Mononuclear cell (primary cell): ENCODE results near the gene PTPRCAP. TPM values are rescaled to one million over a fixed set of nuclear protein-coding genes. Genes with fewer than 3 reads are reported as not detected.
"Not testable (repeated sequence)": the region's sequence is repeated elsewhere in the genome, so short reads cannot be mapped to it uniquely, and the experiment has no call there.

ENCODE experiments used
- H3K27me3 ChIP-seq: 2 replicates; pipeline ENCODE4 v1.6.0; 2011; ENCODE audit warnings: low read length, control low read depth; ENCODE audit not compliant: insufficient read depth
- H3K4me1 ChIP-seq: 2 replicates; pipeline ENCODE4 v1.5.1; 2011; ENCODE audit warnings: mild to moderate bottlenecking, low read length, control low read depth; ENCODE audit not compliant: insufficient read depth
- H3K4me3 ChIP-seq: 2 replicates; pipeline ENCODE4 v1.5.1; 2011; ENCODE audit warnings: mild to moderate bottlenecking, low read length, moderate library complexity
- H3K9me3 ChIP-seq: 2 replicates; pipeline ENCODE4 v1.5.1; 2011; ENCODE audit warnings: low read depth, mild to moderate bottlenecking, control low read depth, low read length
- total RNA-seq: library from RNA; depleted of rRNA; stranded (reverse); fragments of >200 nt; gene quantifications from one replicate; pipeline ENCODE4 v1.2.3, GENCODE V29; 2012

PTPRCAP gene, protein sequence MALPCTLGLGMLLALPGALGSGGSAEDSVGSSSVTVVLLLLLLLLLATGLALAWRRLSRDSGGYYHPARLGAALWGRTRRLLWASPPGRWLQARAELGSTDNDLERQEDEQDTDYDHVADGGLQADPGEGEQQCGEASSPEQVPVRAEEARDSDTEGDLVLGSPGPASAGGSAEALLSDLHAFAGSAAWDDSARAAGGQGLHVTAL
- total RNA-seq: 137 TPM

DNA sequence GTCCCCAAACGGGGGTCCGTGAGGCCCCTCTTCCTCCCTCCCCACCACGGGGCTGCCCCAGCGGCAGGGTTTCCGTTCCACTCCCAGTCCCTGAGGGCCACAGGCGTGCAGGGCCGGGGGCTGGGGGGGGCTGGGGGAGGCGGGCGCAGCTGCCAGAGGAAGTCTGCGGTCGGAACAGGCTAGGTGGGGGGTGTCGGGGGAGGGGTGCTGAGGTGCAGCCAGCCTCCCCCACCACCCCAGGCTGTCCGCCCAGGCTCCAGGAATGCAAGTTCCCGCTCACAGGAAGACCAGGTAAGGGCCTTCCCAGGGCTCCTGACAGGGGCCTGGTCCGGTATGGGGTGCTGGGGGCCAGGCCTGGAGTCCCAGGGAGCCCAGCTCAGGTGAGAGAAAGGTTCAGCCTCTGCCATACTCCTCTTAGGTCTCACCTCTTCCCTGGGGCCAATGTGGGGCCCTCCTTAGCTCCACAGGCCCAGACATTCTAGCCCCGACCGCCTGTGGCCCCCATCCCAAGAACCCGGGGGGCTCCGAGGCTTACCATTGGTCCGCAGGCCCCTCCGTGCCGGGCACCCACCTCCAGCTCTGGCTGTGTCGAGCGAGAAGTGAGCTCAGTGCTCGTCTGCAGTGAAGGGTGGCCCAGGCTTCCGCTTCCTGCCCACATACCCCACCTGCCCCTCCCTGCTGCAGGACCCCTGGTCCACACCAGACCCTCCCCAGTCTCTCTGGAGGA is at the start of gene PTPRCAP:
Gene PTPRCAP, minus strand, starts transcription at position 601 of the 727 bp plus-strand sequence. Its CDS starts 63 bp downstream, at position 538.
- Histone ChIP-seq H3K4me1 (peaks cover 80% of the 10 kb centered on the region), H3K27me3 (no peaks in the 10 kb centered on the region), H3K4me3 (peak within 1 kb of the TSS; percentile 74), H3K9me3 (no peaks in the 10 kb centered on the region)

DNA sequence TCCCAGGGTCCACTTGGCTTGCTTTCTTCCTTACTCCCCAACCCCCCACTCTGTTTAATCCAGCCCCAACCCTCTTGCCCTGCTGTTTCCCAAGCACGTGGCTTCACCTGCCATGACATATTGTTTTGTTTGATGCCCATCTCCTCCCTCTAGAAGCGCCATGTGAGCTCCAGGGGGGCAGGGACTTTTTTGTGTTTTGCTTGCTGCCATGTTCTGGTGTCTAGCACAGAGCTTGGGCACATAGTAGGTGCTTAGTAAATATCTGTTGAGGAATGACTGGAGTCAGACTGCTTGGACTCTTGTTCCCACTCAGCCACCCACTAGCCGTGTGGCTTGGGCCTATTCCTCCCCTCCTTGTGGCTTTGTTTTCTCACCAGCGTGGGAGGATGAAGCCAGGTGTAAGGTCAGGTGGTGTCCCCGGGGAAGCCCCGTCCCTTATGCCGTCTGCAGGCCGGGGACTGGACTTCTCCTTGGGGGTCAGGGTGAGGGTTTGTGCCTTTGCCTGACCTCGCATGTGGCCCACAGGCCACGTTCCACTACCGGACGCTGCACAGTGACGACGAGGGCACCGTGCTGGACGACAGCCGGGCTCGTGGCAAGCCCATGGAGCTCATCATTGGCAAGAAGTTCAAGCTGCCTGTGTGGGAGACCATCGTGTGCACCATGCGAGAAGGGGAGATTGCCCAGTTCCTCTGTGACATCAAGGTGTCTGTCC is 49.2 kb upstream of the PTPRCAP start:
- Histone ChIP-seq H3K4me3 (no peak overlapping the region), H3K27me3 (no peaks in the 10 kb centered on the region), H3K9me3 (no peaks in the 10 kb centered on the region), H3K4me1 (peaks cover 59% of the 10 kb centered on the region)

- H3K9me3 ChIP-seq, H3K27me3 ChIP-seq, H3K4me3 ChIP-seq: not testable (repeated sequence)
- H3K4me1 ChIP-seq: peaks cover 61% of the 10 kb centered on the region
Observed at GRCh38 chr11:67485873-67486361, 48.4 kb upstream of the PTPRCAP start.

DNA sequence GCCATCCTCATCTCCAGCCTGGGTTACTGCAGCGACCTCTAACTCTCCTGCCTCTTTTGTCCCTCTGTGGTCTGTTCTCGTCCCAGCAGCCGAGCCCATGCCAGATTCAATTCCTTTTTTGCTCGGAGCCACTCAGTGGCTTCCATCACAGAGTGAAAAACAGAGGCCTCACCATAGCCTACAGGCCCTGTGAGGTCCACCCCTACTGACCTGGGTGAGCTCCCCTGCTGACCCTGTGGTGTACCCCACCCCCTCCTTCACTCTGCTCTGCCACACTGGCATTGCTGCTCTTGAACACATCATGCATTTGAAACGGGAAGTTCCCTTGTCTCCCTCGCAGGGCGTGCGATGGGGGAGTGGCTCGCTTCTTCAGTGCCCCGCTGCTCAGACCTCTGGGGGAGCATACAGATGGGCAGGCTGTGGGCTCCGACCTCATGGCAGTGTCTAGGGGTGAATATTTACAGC is 47.4 kb upstream of the PTPRCAP start:
- Histone ChIP-seq H3K4me1 (peaks cover 61% of the 10 kb centered on the region), H3K9me3 (no peaks in the 10 kb centered on the region), H3K4me3 (peak overlapping the region; percentile 17)

DNA sequence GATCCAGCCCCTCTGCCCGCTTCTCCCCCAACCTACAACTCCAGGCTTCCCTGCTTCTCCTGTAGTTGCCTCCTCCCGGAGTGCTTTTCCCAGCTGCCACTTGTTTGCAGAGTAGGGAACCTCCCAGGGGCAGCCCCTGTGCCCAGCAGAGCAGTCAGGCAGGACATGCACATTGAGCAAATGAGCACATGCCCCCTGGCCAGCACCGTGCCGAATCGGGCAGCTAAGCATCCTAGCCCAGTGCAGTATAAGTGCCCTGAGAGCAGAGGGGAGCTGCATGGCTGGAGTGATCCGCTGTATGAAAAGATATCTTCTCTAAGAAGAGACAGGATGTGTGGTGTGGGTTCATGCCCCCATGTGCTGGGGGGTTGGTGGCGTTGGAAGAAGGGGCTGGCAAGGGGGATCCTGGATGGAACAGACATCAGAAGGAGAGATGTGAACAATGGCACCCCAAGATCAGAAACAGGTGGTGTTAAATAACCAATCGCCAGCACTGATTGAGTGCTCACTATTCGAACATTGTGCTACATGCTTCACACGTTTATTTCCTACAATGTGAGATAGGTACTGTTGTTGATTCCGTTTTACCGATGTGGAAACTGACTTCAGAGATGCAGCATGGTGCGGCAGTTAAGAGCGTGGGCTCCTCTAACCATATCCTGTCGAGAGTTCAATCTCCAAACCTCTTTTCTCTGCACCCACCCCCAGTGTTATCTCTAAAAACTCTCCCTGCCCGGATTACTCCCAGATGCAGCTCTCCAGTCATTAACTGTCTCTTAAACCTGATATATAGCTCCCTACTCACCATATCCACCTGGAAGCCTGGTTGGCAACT is 46.6 kb upstream of the PTPRCAP start:
- H3K4me1 ChIP-seq: peaks cover 61% of the 10 kb centered on the region
- no peaks in the 10 kb centered on the region for H3K27me3 ChIP-seq
- no peaks in the 10 kb centered on the region for H3K9me3 ChIP-seq
- peak overlapping the region; percentile 63 for H3K4me3 ChIP-seq

More for the DNA sequence above, 47.4 kb upstream of the PTPRCAP start:
- H3K27me3 ChIP-seq: no peaks in the 10 kb centered on the region

DNA sequence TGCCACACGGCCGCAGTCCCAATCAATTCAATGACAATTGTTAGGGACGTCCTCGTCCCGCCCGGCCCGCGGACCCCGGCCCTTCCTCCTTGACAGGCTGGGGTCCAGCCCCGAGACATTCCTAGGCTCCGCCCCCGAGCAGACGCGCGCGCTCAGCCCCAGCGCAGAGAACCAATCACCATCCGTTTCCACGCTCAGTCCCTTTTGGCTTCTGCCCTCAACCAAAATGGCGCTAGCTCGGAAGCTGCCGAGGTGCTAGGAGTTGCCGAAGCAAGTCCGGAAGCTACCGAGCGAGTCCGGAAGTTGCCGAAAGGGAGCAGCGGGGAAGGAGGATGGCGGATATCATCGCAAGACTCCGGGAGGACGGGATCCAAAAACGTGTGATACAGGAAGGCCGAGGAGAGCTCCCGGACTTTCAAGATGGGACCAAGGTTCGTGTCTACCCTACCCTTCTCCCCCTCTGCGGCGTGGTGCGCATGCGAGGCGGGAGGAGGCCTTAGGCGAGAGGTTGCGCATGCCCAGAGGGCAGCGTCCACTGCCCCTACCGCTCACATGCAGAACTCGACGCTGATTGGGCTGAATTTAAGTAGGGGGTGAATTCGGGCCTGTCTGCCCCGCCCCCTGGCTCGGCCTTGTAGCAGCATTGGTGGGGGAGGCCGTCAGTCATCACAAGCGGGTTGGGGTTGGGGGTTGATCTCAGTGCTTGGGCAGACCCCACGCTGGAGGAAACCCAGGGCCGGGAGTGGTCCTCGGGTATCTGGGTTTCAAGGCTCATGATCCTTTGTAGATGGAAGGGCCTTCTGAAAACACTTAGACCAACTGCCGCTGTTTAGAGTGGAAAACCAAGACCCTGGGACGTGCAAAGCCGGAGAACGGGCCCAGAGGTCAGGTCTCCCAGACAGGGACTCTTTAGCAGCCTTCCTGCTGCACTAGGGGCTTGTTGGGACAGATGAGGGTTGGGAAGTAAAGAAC is 45.6 kb upstream of the PTPRCAP start, which contains the start of gene AIP:
Gene AIP, plus strand, starts transcription at position 200 of the 972 bp plus-strand sequence. Its CDS starts 133 bp downstream, at position 333.
- H3K9me3 ChIP-seq: no peaks in the 10 kb centered on the region
- H3K4me3 ChIP-seq: peak within 1 kb of the TSS; percentile 63
- H3K27me3 ChIP-seq: no peaks in the 10 kb centered on the region
- H3K4me1 ChIP-seq: peaks cover 59% of the 10 kb centered on the region

DNA sequence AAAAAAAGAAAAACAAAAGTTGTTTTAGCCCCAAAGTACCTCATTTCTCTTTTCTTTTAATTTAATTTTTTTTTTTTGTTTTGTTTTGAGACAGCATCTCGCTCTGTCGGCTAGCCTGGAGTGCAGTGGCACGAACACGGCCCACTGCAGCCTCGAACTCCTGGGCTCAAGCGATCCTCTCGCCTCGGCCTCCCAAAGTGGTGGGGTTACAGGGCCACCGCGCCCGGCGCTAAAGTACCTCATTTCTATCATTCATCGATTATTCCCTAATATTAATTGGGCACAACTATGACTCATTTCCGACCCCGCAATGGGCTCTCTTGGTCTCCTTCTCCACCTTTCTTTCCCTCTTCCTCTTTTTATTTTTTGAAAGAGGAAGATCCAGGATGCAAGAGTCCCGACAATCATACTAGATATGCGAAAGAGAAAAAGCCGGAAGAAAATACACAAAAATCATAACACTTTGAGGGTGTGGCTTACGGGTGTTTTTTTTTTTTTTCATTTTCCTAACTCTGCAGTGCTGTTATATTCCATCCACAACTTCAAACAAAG is 44.9 kb upstream of the PTPRCAP start:
- no peaks in the 10 kb centered on the region for H3K9me3 ChIP-seq
- H3K4me1 ChIP-seq: peaks cover 52% of the 10 kb centered on the region
- H3K4me3 ChIP-seq: peak overlapping the region; percentile 63
- H3K27me3 ChIP-seq: no peaks in the 10 kb centered on the region

GRCh38 chr11:67477344-67478050 is 40.0 kb upstream of the PTPRCAP start:
- H3K9me3 ChIP-seq, H3K27me3 ChIP-seq, H3K4me3 ChIP-seq: not testable (repeated sequence)
- H3K4me1 ChIP-seq: peaks cover 10% of the 10 kb centered on the region

DNA sequence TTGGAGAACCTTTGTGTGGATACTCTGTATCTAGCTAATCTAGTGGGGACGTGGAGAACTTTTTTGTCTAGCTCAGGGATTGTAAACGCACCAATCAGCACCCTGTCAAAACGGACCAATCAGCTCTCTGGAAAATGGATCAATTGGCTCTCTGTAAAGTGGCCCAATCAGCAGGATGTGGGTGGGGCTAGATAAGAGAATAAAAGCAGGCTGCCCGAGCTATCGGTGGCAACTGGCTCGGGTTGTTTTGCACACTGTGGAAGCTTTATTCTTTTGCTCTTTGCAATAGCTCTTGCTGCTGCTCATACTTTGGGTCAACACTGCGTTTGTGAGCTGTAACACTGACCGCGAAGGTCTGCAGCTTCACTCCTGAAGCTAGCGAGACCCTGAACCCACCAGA is 39.2 kb upstream of the PTPRCAP start:
- H3K4me1 ChIP-seq, H3K27me3 ChIP-seq, H3K9me3 ChIP-seq, H3K4me3 ChIP-seq: not testable (repeated sequence)

GRCh38 chr11:67472882-67473281 is 35.4 kb upstream of the PTPRCAP start:
- no peaks in the 10 kb centered on the region for H3K27me3 ChIP-seq
- peaks cover 16% of the 10 kb centered on the region for H3K4me1 ChIP-seq
- no peak overlapping the region for H3K4me3 ChIP-seq
- H3K9me3 ChIP-seq: no peaks in the 10 kb centered on the region

GRCh38 chr11:67470337-67471002 is 33.0 kb upstream of the PTPRCAP start:
- H3K4me1 ChIP-seq: peaks cover 37% of the 10 kb centered on the region
- no peaks in the 10 kb centered on the region for H3K9me3 ChIP-seq
- H3K4me3 ChIP-seq: no peak overlapping the region
- no peaks in the 10 kb centered on the region for H3K27me3 ChIP-seq

GRCh38 chr11:67469508-67469811 is 32.0 kb upstream of the PTPRCAP start:
- Histone ChIP-seq H3K9me3 (no peaks in the 10 kb centered on the region), H3K4me3 (peak overlapping the region; percentile 51), H3K27me3 (no peaks in the 10 kb centered on the region), H3K4me1 (peaks cover 42% of the 10 kb centered on the region)
